GM19467 (cell line): ENCODE results near the gene SAP30.

ENCODE experiments used
- ATAC-seq: cut with Tn5 transposase; IDR thresholded peaks from one replicate; pipeline ENCODE4 v1.9.1; 2021; ENCODE audit warnings: mild to moderate bottlenecking, moderate library complexity; ENCODE audit not compliant: unreplicated experiment

The SAP30 gene

GRCh38 chr4:173411106-173411693, 40.4 kb downstream of the SAP30 start:
- ATAC-seq = no peak

DNA sequence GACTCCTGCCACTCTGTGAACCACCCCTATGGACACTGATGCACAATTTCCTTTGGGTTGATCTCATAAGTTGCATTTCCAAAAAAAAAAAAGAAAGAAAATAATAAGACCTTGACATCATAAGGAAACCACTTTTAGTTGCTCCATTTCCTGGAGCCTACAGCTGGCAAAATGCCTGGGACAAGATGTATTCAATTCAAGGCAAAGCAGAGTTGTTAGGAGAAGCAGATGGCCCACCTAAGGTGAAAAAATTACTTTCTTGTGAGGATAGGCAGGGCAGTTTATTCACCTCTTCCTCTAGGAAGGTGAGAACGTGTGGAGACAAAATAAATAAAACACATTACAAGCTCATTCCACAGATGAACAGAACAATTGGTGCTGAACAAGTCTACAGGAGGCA, 42.3 kb downstream of the SAP30 start:
- ATAC-seq = no peak

DNA sequence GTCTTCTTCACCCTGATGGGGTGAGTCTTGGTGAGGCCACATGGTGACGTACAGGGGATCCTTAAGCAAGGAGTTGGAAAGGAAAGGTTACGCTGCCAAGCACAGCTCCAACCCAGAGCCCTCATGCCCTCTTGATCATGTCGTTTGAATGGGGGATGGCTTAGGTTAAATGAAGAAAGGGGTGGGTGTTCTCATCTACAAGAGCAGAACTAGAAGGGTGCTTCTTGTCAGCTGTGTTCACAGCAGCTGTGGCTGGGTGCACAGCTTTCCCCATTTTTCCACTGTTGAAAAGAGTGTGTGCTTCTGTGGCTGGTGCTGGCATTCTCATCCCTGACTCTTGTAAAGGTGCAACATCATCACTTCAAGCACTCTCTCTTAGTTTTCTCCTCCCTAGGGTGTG, 43.7 kb downstream of the SAP30 start:
- ATAC-seq = no peak

DNA sequence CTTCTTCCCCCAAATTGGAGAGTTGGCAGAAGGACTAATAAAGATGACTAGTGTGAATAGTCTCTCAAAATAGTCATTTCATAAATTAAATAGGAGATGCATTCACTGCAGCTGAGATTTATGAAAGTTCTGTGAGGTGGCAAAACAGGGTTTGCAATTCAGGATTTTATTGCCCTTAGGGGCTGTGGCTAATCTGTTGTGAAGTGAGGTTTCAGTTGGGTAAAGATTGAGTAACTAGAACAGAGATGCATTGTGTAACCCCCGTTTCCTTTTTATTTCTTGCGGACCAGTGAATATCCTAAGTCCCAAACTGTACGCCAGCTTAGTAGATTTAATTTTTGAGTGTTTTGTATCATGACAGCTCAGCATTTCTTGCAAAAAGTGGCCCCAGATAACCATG, 44.3 kb downstream of the SAP30 start:
- ATAC-seq = no peak

DNA sequence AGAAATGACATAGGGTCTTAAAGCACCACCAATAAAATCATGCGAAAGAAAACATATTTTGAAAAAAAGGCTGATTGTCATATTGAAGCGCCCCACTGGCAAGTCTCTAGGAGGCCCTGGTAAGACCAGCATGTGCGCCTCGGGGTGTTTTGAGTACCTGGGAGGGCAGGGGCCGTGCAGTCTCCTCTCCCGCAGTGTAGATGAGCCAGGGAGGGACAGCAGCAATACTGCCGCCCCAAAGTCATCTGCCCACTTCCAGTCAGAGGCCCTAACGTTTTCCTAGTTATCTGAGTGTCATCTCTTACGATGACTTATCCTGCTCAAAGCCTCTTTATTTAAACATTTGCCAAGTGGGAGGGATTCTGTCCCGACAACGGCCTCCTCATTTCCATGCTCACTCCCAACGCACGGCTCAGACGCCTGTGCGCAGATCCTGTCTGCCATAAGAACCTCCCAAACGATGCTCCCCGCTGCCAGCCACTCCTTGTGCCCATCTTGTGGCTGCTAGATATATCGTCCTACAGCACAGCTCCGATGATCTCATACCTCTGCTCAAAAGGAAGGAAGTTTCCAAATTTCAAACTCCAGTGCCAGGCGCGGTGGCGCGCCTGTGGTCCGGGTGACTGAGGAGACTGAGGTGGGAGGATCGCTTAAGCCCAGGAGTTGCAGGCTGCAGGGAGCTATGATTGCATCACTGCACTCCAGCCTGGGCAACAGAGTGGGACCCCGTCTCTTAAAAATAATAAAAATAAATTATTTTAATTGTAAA, 45.3 kb downstream of the SAP30 start:
- no peak for ATAC-seq

- ATAC-seq = no peak
Measured at GRCh38 chr4:173417833-173418232, 47.1 kb downstream of the SAP30 start.

GRCh38 chr4:173418639-173419038, 47.9 kb downstream of the SAP30 start:
- no peak for ATAC-seq

GRCh38 chr4:173420324-173420752, 49.6 kb downstream of the SAP30 start:
- ATAC-seq = no peak

- no peak for ATAC-seq
Measured at GRCh38 chr4:173420801-173421200, 50.0 kb downstream of the SAP30 start.

DNA sequence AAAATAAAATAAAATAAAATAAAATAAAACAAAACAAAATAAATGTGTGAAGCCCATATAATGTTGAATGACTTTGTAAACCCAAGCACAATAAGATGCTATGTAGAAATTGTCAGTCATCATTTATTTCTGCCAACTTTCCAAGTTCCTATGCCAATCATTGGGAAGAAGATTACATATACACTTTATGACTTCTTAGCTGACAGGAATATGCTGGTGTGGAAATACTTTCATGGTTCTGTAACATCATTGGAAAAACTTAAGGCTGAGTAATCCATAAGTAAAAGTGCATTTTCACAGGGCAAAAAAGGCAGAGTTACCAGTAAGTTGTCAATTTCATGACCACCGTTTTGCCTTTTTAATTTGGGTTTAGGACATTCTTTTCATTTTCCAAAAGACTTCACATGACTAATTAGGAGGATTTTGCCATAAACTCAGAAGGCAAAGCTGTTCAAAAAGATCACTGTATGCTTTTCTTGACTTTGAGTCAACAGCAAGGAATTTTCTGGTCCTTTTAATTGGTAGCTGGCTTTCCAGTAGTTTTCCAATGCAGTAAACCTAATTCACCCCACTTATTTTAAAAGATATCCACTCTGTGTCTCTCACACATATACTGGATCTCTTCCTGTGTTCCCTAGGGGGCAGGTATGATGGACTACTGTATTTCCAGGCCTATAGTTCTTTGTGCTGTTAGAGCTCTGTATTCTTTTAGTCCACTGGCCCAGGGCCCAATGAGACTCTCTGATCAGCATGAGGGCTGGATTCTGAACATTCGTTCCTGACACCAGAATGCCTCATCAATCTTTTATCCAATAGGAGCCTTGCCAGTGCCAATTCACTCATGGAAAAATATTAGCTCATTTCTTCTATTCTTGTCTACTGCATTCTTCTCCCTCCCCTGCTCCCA, 54.4 kb downstream of the SAP30 start:
- no peak for ATAC-seq

- no peak for ATAC-seq
Measured at GRCh38 chr4:173426064-173426463, 55.3 kb downstream of the SAP30 start.
